ENCODE results near the gene SKP1. TPM values are rescaled to one million over a fixed set of nuclear protein-coding genes. Genes with fewer than 3 reads are reported as not detected.

SKP1 gene
- total and polyA plus RNA-seq, 2 donors from 2014 or later, result 380 to 848 TPM

GRCh38 chr5:134131165-134131564 lies 45.6 kb downstream of the SKP1 start:
- FAIRE-seq, result no peak
- Histone ChIP-seq H3K4me1 (ENCODE audit: control insufficient read depth in 2 of 3, insufficient read depth in 2 of 3, low read depth in 1 of 3, low read length in 3 of 3) (peaks cover 0 to 1% (median 0%) of the 10 kb centered on the region in 3 donors), H3K9ac (ENCODE audit: low read length in 3 of 3) (no peak overlapping the region)

GRCh38 chr5:134130239-134130945 lies 46.4 kb downstream of the SKP1 start:
- H3K27ac ChIP-seq (ENCODE audit: low read depth in 2 of 2, low read length in 2 of 2), result no peak overlapping the region
- no peak overlapping the region for H3K4me3 ChIP-seq (ENCODE audit: low read length in 3 of 3)
- H3K27me3 ChIP-seq (ENCODE audit: control insufficient read depth, insufficient read depth, low read length), result no peaks in the 10 kb centered on the region
- no peaks in the 10 kb centered on the region for H3K9me3 ChIP-seq (ENCODE audit: control insufficient read depth in 2 of 3, insufficient read depth in 1 of 3, low read length in 3 of 3)
- TF ChIP-seq CTCF (IDR thresholded peaks at IDR 0.05; ENCODE audit: borderline replicate concordance, extremely low read depth, insufficient read depth), result no peak
- H3K36me3 ChIP-seq (ENCODE audit: control insufficient read depth in 2 of 3, insufficient read depth in 3 of 3, low read length in 3 of 3), result peaks cover 0 to 3% (median 2%) of the 10 kb centered on the region in 3 donors
- peak in 1 of 5 donors; percentile 49 for DNase-seq
- intact Hi-C loops (cut with DNase I), result no loop called here
- FAIRE-seq, result no peak
- no peak overlapping the region for H3K9ac ChIP-seq (ENCODE audit: low read length in 3 of 3)
- H3K4me1 ChIP-seq (ENCODE audit: control insufficient read depth in 2 of 3, insufficient read depth in 2 of 3, low read depth in 1 of 3, low read length in 3 of 3), result peaks cover 0 to 7% (median under 1%) of the 10 kb centered on the region in 3 donors

More at GRCh38 chr5:134131165-134131564, 45.6 kb downstream of the SKP1 start:
- Histone ChIP-seq H3K9me3 (ENCODE audit: control insufficient read depth in 2 of 3, insufficient read depth in 1 of 3, low read length in 3 of 3) (no peaks in the 10 kb centered on the region), H3K4me3 (ENCODE audit: low read length in 3 of 3) (no peak overlapping the region), H3K27ac (ENCODE audit: low read depth in 2 of 2, low read length in 2 of 2) (no peak overlapping the region), H3K27me3 (ENCODE audit: control insufficient read depth, insufficient read depth, low read length) (no peaks in the 10 kb centered on the region), H3K36me3 (ENCODE audit: control insufficient read depth in 2 of 3, insufficient read depth in 3 of 3, low read length in 3 of 3) (peaks cover 0 to 3% (median 2%) of the 10 kb centered on the region in 3 donors)
- intact Hi-C loops (cut with DNase I), result no loop called here
- DNase-seq, result peak in 1 of 5 donors; percentile 4
- no peak for TF ChIP-seq CTCF (IDR thresholded peaks at IDR 0.05; ENCODE audit: borderline replicate concordance, extremely low read depth, insufficient read depth)

- intact Hi-C loops (cut with DNase I), result no loop called here
- peak in 1 of 5 donors; percentile 37 for DNase-seq
- no peak for TF ChIP-seq CTCF (IDR thresholded peaks at IDR 0.05; ENCODE audit: borderline replicate concordance, extremely low read depth, insufficient read depth)
- FAIRE-seq, result no peak
- no peak overlapping the region for H3K9ac ChIP-seq (ENCODE audit: low read length in 3 of 3)
- H3K4me3 ChIP-seq (ENCODE audit: low read length in 3 of 3), result no peak overlapping the region
- H3K27me3 ChIP-seq (ENCODE audit: control insufficient read depth, insufficient read depth, low read length), result no peaks in the 10 kb centered on the region
- no peak overlapping the region for H3K27ac ChIP-seq (ENCODE audit: low read depth in 2 of 2, low read length in 2 of 2)
- H3K4me1 ChIP-seq (ENCODE audit: control insufficient read depth in 2 of 3, insufficient read depth in 2 of 3, low read depth in 1 of 3, low read length in 3 of 3), result peaks cover 0 to 8% (median 4%) of the 10 kb centered on the region in 3 donors
- H3K9me3 ChIP-seq (ENCODE audit: control insufficient read depth in 2 of 3, insufficient read depth in 1 of 3, low read length in 3 of 3), result no peaks in the 10 kb centered on the region
- H3K36me3 ChIP-seq (ENCODE audit: control insufficient read depth in 2 of 3, insufficient read depth in 3 of 3, low read length in 3 of 3), result peaks cover 0 to 3% (median 2%) of the 10 kb centered on the region in 3 donors
Measured at GRCh38 chr5:134129411-134130238, 47.1 kb downstream of the SKP1 start.
